ENCODE data around the gene EVA1C.
"Not testable (repeated sequence)": the region's sequence is repeated elsewhere in the genome, so short reads cannot be mapped to it uniquely, and the experiment has no call there.

Gene EVA1C

DNA sequence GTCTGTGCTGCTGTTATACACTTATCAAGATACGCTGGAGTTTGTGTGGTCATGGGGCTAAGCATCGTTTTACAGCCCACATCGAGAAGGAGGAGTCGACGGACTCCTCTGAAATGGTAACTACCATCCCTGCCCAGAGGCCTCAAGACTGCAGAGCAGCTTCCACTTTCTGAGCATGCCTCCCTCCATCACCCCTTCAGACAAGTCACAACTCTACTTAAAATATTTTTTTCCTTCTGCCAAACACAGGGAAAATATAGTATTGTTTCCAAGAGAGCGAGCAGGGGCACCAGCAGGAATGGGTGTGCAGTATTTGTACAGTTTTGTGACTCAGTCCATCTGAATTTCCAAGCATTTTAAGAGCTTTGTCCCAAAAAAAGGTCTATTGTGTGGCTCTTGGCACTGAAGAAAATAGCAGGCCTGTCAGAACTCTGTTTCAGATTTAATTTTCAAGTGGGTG is 14.1 kb downstream of the EVA1C start:
- Histone ChIP-seq H3K27me3 (ENCODE audit: low read depth, low read length) (no peaks in the 10 kb centered on the region), H3K4me1 (ENCODE audit: control insufficient read depth in 1 of 2, insufficient read depth in 2 of 2, low read length in 2 of 2) (no peaks in the 10 kb centered on the region), H3K36me3 (ENCODE audit: control insufficient read depth in 1 of 2, insufficient read depth in 2 of 2, low read length in 2 of 2) (no peaks in the 10 kb centered on the region), H3K27ac (ENCODE audit: low read length) (no peak overlapping the region), H3K4me3 (ENCODE audit: low read depth in 1 of 2, low read length in 2 of 2) (no peak overlapping the region), H3K9me3 (ENCODE audit: control insufficient read depth in 1 of 2, low read length in 2 of 2) (no peaks in the 10 kb centered on the region)

DNA sequence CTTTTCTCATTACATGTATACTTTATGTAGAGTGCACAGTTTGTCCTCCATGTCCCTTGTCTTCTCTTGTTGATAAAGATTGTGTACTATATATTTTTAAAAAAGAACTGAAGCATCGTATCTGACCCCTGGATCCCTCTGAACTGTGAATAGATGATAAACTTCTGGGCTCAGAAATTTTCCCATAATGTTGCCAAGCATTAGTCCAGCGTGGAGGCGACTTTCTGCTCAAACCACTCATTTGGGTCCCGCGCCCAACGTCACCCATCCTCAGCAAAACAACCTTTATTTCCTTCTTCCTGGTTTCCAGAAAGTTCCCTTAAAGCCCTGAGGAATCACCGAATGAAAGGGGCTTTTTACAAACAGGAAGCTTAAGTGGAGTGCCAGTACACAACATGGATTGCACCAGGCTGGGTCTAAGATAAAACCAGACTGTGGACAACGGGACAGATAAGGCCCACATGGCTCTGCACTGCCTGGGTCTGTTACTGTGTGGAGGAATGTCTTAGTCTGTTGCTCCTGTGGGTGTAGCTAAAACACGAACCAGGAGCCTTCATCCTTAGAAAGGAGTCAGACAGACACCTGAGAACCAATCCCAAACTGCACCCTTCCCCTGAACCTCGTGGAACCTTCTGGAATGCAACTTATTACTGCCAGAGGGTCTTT is 15.6 kb downstream of the EVA1C start:
- no peaks in the 10 kb centered on the region for H3K4me1 ChIP-seq (ENCODE audit: control insufficient read depth in 1 of 2, insufficient read depth in 2 of 2, low read length in 2 of 2)
- no peak overlapping the region for H3K27ac ChIP-seq (ENCODE audit: low read length)
- H3K4me3 ChIP-seq (ENCODE audit: low read depth in 1 of 2, low read length in 2 of 2), result no peak overlapping the region
- H3K27me3 ChIP-seq (ENCODE audit: low read depth, low read length), result no peaks in the 10 kb centered on the region
- H3K9me3 ChIP-seq (ENCODE audit: control insufficient read depth in 1 of 2, low read length in 2 of 2), result no peaks in the 10 kb centered on the region
- H3K36me3 ChIP-seq (ENCODE audit: control insufficient read depth in 1 of 2, insufficient read depth in 2 of 2, low read length in 2 of 2), result no peaks in the 10 kb centered on the region

DNA sequence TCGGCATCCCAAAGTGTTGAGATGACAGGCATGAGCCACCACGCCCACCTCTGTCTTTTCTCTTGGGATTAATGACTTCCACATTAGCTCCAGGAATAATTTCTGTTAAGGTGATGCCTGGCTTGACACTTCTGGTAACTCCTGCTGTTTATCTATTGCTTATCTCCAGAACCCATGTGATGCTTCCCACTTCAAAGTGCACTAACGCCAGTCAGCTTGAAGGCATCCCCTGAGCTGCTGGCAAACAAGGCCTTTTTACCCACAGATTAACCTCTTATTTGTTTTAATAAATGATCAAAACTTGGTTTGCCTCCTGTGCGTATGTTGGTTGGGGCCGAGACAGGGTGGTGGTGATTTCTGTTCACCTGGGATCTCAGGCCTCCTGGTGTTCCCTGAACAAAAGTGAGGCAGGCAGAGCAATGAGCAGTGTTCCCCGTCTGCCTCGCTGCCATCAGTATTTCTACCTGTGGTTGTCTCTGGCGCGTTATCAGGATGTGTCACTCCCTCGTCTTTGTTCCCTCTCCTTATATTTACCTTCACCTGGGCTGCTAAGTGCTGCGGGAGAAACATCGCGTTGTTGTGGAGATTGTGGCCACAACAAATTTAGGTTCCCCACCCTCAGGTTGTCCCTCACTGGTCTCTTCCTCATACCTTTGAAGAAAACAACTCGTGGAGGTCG is 20.6 kb downstream of the EVA1C start:
- H3K36me3 ChIP-seq (ENCODE audit: control insufficient read depth in 1 of 2, insufficient read depth in 2 of 2, low read length in 2 of 2); H3K27me3 ChIP-seq (ENCODE audit: low read depth, low read length); H3K4me3 ChIP-seq (ENCODE audit: low read depth in 1 of 2, low read length in 2 of 2); H3K27ac ChIP-seq (ENCODE audit: low read length); H3K4me1 ChIP-seq (ENCODE audit: control insufficient read depth in 1 of 2, insufficient read depth in 2 of 2, low read length in 2 of 2); H3K9me3 ChIP-seq (ENCODE audit: control insufficient read depth in 1 of 2, low read length in 2 of 2): not testable (repeated sequence)

DNA sequence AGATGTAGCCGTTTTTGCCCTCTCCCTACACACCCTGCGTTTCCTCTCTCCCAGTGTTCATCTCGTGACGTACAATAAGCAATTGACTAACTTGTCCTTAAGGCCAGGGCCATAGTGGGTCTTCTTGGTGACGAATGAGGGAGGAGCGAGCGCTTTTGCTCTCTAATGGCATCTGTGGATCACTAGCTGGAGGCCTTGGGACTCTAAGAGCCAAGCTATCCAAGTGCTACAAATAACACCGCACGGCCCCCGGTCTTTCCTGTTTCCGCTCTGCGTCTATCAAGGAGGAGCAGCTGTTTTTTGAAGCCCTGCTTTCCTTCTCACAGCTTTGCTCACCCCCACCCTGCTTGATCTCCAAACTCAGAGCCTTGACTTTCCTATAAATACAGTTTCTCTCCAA is 25.2 kb downstream of the EVA1C start:
- Histone ChIP-seq H3K36me3 (ENCODE audit: control insufficient read depth in 1 of 2, insufficient read depth in 2 of 2, low read length in 2 of 2) (no peaks in the 10 kb centered on the region), H3K4me1 (ENCODE audit: control insufficient read depth in 1 of 2, insufficient read depth in 2 of 2, low read length in 2 of 2) (no peaks in the 10 kb centered on the region), H3K27ac (ENCODE audit: low read length) (no peak overlapping the region), H3K9me3 (ENCODE audit: control insufficient read depth in 1 of 2, low read length in 2 of 2) (no peaks in the 10 kb centered on the region), H3K27me3 (ENCODE audit: low read depth, low read length) (no peaks in the 10 kb centered on the region), H3K4me3 (ENCODE audit: low read depth in 1 of 2, low read length in 2 of 2) (no peak overlapping the region)

DNA sequence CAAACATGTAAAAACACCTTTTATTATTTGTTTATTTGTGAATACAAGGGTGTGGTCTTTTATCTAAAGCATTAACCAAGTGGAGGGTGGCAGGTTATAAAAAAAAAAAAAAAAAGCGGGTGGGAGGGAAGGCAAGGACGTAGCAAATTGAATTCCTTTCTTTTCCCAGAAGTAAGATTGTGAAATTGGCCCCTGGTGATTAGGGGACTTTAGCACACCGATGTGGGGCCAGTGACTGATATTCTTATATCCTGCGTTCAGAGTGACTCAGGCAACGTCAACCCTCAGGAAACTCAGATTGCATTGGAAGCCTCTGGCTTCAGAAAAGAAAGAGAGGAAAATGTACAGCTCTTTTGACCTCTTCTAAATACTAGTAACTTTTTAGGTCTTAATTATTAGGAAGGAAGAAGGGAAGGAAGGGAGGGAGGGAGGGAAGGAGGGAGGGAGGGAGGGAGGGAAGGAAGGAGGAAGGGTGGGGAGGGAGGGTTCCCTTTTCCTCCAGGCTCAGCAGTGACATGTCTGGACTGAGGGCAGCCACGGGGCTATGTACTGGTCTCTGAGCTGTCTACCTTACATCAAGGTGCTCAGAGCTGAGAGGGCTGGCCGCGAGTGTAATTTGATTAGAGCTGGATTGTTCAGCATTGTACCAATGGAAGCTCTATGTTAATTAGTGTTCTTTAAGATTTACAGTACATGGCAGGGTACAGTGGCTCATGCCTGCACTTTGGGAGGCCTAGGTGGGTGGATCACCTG is 30.2 kb downstream of the EVA1C start:
- Histone ChIP-seq H3K36me3 (ENCODE audit: control insufficient read depth in 1 of 2, insufficient read depth in 2 of 2, low read length in 2 of 2) (no peaks in the 10 kb centered on the region), H3K27ac (ENCODE audit: low read length) (no peak overlapping the region), H3K27me3 (ENCODE audit: low read depth, low read length) (no peaks in the 10 kb centered on the region), H3K4me3 (ENCODE audit: low read depth in 1 of 2, low read length in 2 of 2) (no peak overlapping the region), H3K4me1 (ENCODE audit: control insufficient read depth in 1 of 2, insufficient read depth in 2 of 2, low read length in 2 of 2) (no peaks in the 10 kb centered on the region), H3K9me3 (ENCODE audit: control insufficient read depth in 1 of 2, low read length in 2 of 2) (peaks cover 0 to 5% of the 10 kb centered on the region in 2 donors)

DNA sequence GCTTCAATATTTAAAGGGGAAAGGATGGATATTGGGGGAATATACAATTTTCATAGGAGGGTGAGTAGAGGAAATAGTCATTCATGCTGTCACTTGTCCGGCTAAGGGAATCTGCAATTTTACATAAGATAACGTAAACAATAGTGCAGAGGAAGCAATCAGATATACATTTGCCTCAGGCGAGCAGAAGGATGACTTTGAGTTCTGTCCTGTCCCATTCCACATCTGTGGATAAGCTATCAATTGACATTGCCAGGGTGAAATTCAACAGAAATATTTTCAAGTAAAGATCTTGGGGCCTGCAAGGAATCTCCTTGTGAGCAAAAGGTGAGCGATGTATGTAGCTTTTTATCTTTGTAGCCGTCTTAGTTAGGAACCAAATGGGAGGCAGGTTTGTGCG is 32.6 kb downstream of the EVA1C start:
- Histone ChIP-seq H3K27me3 (ENCODE audit: low read depth, low read length) (no peaks in the 10 kb centered on the region), H3K27ac (ENCODE audit: low read length) (no peak overlapping the region), H3K4me3 (ENCODE audit: low read depth in 1 of 2, low read length in 2 of 2) (no peak overlapping the region), H3K4me1 (ENCODE audit: control insufficient read depth in 1 of 2, insufficient read depth in 2 of 2, low read length in 2 of 2) (no peaks in the 10 kb centered on the region), H3K36me3 (ENCODE audit: control insufficient read depth in 1 of 2, insufficient read depth in 2 of 2, low read length in 2 of 2) (no peaks in the 10 kb centered on the region), H3K9me3 (ENCODE audit: control insufficient read depth in 1 of 2, low read length in 2 of 2) (peaks cover 0 to 5% of the 10 kb centered on the region in 2 donors)

DNA sequence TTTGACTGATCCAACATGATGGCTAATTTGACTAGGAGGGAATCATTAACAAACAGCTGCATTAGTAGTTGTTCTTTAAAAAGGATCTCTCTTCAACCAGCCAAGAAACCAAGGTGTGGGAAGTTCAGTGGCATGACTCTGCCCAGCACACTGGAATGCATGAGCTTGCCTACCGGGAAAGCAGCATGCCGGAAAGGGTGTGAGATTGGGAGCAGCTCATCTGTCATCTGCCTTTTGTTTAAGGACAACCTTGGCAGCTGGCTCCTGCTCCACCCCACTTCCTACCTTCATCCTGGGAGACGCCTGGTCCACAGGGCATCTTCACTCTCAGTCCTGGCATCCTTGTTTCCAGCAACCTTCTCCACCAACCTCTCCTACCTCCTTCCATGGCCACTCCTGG is 33.9 kb downstream of the EVA1C start:
- H3K9me3 ChIP-seq (ENCODE audit: control insufficient read depth in 1 of 2, low read length in 2 of 2); H3K36me3 ChIP-seq (ENCODE audit: control insufficient read depth in 1 of 2, insufficient read depth in 2 of 2, low read length in 2 of 2); H3K4me1 ChIP-seq (ENCODE audit: control insufficient read depth in 1 of 2, insufficient read depth in 2 of 2, low read length in 2 of 2); H3K27me3 ChIP-seq (ENCODE audit: low read depth, low read length); H3K27ac ChIP-seq (ENCODE audit: low read length); H3K4me3 ChIP-seq (ENCODE audit: low read depth in 1 of 2, low read length in 2 of 2): not testable (repeated sequence)

DNA sequence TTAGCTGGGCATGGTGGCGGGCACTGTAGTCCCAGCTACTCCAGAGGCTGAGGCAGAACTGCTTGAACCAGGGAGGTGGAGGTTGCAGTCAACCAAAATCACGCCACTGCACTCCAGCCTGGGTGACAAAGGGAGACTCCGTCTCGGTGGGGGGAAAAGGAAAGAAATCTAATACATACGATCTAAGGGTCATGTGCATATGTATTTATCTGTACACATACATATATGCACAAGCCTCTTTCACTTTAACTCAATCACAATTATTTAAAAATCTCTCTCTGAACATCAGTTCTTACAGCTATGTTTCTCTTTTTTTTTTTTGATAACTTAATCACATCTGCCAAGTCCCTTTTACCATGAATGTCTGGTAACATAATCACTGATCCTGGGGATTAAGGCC is 34.7 kb downstream of the EVA1C start:
- H3K27ac ChIP-seq (ENCODE audit: low read length), result no peak overlapping the region
- peaks cover 0 to 4% of the 10 kb centered on the region in 2 donors for H3K4me1 ChIP-seq (ENCODE audit: control insufficient read depth in 1 of 2, insufficient read depth in 2 of 2, low read length in 2 of 2)

DNA sequence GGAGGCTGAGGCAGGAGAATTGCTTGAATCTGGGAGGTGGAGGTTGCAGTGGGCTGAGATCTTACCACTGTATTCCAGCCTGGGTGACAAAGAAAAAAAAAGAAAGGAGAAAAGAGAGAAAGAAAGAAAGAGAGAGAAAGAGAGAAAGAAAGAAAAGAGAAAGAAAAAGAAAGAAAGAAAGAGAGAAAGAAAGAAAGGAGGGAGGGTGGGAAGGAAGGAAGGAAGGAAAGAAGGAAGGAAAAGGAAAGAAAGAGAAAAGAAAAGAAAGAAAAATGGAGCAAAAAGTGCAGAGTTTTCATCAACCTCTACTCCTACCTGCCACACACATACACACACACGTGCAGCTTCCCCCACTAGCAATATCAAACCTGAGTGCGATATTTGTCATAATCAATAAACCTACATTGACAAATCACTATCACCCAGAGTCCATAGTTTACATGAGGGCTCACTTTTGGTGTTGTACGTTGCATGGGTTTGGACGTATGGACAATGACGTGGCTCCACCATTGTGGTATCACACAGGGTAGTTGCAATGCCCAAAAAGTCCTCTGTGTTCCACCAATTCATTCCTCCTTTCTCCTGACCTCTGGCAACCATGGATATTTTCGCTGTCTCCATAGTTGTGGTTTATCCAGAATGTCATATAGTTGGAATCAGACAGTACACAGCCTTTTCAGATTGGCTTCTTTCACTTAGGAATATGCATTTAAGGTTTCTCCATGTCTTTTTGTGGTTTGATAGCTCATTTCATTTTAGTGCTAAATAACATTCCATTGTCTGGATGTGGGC is 36.5 kb downstream of the EVA1C start:
- H3K27ac ChIP-seq (ENCODE audit: low read length), result no peak overlapping the region
- H3K9me3 ChIP-seq (ENCODE audit: control insufficient read depth in 1 of 2, low read length in 2 of 2), result no peaks in the 10 kb centered on the region
- no peaks in the 10 kb centered on the region for H3K27me3 ChIP-seq (ENCODE audit: low read depth, low read length)
- peaks cover 0 to 4% of the 10 kb centered on the region in 2 donors for H3K4me1 ChIP-seq (ENCODE audit: control insufficient read depth in 1 of 2, insufficient read depth in 2 of 2, low read length in 2 of 2)
- H3K36me3 ChIP-seq (ENCODE audit: control insufficient read depth in 1 of 2, insufficient read depth in 2 of 2, low read length in 2 of 2), result no peaks in the 10 kb centered on the region
- no peak overlapping the region for H3K4me3 ChIP-seq (ENCODE audit: low read depth in 1 of 2, low read length in 2 of 2)

More for the DNA sequence above, 34.7 kb downstream of the EVA1C start:
- Histone ChIP-seq H3K36me3 (ENCODE audit: control insufficient read depth in 1 of 2, insufficient read depth in 2 of 2, low read length in 2 of 2) (no peaks in the 10 kb centered on the region), H3K27me3 (ENCODE audit: low read depth, low read length) (no peaks in the 10 kb centered on the region), H3K4me3 (ENCODE audit: low read depth in 1 of 2, low read length in 2 of 2) (no peak overlapping the region), H3K9me3 (ENCODE audit: control insufficient read depth in 1 of 2, low read length in 2 of 2) (peaks cover 0 to 5% of the 10 kb centered on the region in 2 donors)

DNA sequence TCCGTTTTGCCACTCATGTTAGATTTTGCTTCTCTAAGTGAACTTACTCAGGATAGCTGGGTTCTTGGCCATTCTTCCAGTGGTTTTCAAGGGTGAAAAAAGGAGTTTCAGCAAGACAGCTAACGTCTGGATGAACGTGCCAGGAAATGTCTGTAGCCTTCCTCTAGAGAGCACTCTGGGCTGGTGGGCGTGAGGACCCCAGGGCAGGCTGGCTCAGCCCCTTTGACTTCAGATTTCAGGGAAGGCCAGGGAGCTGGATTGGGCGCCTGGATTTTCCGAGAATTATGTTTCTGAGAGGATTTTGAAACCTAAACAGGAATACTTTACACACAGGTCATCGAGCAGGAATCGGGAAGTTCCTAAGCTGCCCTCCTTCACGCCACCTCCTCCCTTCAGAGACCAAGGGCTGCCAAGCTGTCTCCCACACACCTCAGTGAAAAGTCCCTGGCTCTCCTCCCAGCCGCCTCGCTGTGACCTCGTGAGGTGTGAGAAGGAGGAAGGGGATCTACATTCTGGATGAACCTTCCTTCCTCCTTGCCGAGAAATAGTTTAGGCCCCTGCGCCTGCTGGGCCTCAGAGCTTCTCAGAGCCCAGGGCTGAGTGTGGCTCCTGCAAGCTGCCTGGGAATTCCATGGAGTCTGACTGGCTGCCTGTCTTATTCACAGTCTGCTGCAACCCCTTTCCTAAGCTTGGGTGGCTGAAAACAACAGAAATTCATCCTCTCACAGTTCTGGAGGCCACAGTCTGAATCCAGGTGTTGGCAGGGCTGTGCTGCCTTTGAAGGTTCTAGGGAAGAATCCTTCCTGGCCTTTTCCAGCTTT is 38.6 kb downstream of the EVA1C start:
- not testable (repeated sequence) for H3K9me3 ChIP-seq (ENCODE audit: control insufficient read depth in 1 of 2, low read length in 2 of 2); H3K27me3 ChIP-seq (ENCODE audit: low read depth, low read length); H3K4me3 ChIP-seq (ENCODE audit: low read depth in 1 of 2, low read length in 2 of 2); H3K27ac ChIP-seq (ENCODE audit: low read length); H3K36me3 ChIP-seq (ENCODE audit: control insufficient read depth in 1 of 2, insufficient read depth in 2 of 2, low read length in 2 of 2); H3K4me1 ChIP-seq (ENCODE audit: control insufficient read depth in 1 of 2, insufficient read depth in 2 of 2, low read length in 2 of 2)
